ENCODE data around the gene EHD4. TPM values are rescaled to one million over a fixed set of nuclear protein-coding genes. Genes with fewer than 3 reads are reported as not detected.

EHD4 gene
- total RNA-seq, 4 donors from 2014 or later, result 10.0 to 25.4 (median 20.3) TPM

DNA sequence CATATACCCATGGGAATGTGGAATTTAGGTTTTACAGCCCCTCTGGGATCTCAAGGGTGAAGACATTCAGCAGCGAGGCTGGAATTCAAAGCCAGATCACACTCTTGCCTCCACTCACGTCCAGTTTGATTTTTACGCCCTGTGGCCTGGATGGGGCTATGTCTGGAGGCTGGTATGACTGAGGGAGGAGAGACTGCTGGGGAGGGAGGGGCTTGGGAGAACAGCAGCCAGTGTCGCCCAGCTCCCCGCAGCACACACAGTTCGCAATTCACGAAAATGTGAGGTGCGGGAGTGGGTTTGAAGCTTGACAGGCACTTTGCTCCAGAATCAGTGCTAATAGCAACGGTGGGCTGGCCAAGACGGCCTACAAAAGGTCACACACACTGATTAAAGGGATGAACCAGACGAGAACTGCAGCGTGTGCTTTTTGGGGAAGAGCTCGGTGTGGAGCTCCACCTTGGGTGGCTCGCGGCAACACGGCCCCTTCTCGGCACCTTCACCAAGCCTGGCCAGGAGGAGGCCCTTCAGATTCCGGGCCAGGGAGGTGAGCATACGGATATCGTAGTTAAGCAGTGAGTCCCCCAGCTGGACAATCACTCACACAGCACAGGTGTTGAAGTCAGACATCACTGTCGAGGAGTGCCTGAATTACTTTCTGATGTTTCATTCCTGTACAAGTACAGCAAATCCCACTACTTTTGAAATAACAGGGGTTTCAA, 16.4 kb downstream of the EHD4 start:
- no peak for ATAC-seq
- Histone ChIP-seq H3K9me3 (no peaks in the 10 kb centered on the region), H3K4me3 (peak overlapping the region in 1 of 2 donors; percentile 24), H3K4me1 (peaks cover 0 to 50% (median 5%) of the 10 kb centered on the region in 3 donors), H3K27me3 (no peaks in the 10 kb centered on the region), H3K27ac (peak overlapping the region in 3 of 4 donors; percentile 19 to 26 (median 26)), H3K36me3 (peaks cover 0 to 27% of the 10 kb centered on the region in 2 donors)
- TF ChIP-seq POLR2AphosphoS5 (IDR thresholded peaks at IDR 0.05), result no peak
- TF ChIP-seq POLR2A (IDR thresholded peaks at IDR 0.05), result no peak
- TF ChIP-seq, protein P1, sequence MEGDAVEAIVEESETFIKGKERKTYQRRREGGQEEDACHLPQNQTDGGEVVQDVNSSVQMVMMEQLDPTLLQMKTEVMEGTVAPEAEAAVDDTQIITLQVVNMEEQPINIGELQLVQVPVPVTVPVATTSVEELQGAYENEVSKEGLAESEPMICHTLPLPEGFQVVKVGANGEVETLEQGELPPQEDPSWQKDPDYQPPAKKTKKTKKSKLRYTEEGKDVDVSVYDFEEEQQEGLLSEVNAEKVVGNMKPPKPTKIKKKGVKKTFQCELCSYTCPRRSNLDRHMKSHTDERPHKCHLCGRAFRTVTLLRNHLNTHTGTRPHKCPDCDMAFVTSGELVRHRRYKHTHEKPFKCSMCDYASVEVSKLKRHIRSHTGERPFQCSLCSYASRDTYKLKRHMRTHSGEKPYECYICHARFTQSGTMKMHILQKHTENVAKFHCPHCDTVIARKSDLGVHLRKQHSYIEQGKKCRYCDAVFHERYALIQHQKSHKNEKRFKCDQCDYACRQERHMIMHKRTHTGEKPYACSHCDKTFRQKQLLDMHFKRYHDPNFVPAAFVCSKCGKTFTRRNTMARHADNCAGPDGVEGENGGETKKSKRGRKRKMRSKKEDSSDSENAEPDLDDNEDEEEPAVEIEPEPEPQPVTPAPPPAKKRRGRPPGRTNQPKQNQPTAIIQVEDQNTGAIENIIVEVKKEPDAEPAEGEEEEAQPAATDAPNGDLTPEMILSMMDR (IDR thresholded peaks at IDR 0.05), result no peak
- no peak for TF ChIP-seq EP300 (IDR thresholded peaks at IDR 0.05)
- WGBS, 2 donors (ENCODE audit: low coverage in 1 of 2), result 45 to 62% methylated on average over 8 to 16 of the region's 21 CpGs

DNA sequence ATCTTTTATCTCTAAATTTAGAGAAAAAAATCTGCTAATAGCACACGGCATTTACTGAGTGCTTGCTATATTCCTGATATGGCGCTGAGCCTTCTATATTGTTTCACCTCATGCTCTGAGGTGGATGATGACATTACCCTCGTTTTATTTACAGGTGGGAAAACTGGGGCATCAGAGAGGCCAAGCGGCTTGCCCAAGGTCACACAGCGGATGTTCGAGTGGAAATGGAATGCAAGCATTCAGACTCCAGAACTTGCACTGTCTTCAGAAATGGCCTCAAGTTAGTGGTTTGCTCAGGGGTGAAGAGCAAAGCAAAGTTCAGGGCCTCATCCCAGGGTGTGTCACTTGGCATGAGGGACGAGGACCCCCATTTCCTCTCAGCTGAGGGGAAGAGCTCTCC, 17.3 kb downstream of the EHD4 start:
- H3K9me3 ChIP-seq, result no peaks in the 10 kb centered on the region
- TF ChIP-seq, protein P1 (IDR thresholded peaks at IDR 0.05), result no peak
- no peak for TF ChIP-seq POLR2AphosphoS5 (IDR thresholded peaks at IDR 0.05)
- TF ChIP-seq POLR2A (IDR thresholded peaks at IDR 0.05), result no peak
- no peak for TF ChIP-seq EP300 (IDR thresholded peaks at IDR 0.05)
- H3K36me3 ChIP-seq, result peaks cover 0 to 27% of the 10 kb centered on the region in 2 donors
- no peaks in the 10 kb centered on the region for H3K27me3 ChIP-seq
- WGBS, 2 donors (ENCODE audit: low coverage in 1 of 2), result 70 to 87% methylated on average over 2 to 7 of the region's 7 CpGs
- H3K27ac ChIP-seq, result no peak overlapping the region
- no peak for ATAC-seq
- H3K4me3 ChIP-seq, result no peak overlapping the region
- H3K4me1 ChIP-seq, result peaks cover 0 to 59% (median 10%) of the 10 kb centered on the region in 3 donors

- H3K36me3 ChIP-seq, result peaks cover 0 to 27% of the 10 kb centered on the region in 2 donors
- no peaks in the 10 kb centered on the region for H3K27me3 ChIP-seq
- H3K4me1 ChIP-seq, result peaks cover 0 to 69% (median 11%) of the 10 kb centered on the region in 3 donors
- no peak for ATAC-seq
- TF ChIP-seq, protein P1 (IDR thresholded peaks at IDR 0.05), result no peak
- TF ChIP-seq POLR2A (IDR thresholded peaks at IDR 0.05) (no peak), POLR2AphosphoS5 (IDR thresholded peaks at IDR 0.05) (no peak), EP300 (IDR thresholded peaks at IDR 0.05) (no peak)
- WGBS, 2 donors (ENCODE audit: low coverage in 1 of 2), result 91 to 92% methylated on average over 5 of the region's 6 CpGs
- H3K9me3 ChIP-seq, result no peaks in the 10 kb centered on the region
- H3K27ac ChIP-seq, result no peak overlapping the region
- no peak overlapping the region for H3K4me3 ChIP-seq
Observed at GRCh38 chr15:41954036-41954435, 18.3 kb downstream of the EHD4 start.

- H3K4me3 ChIP-seq, result no peak overlapping the region
- H3K27me3 ChIP-seq, result no peaks in the 10 kb centered on the region
- peaks cover 0 to 65% (median 11%) of the 10 kb centered on the region in 3 donors for H3K4me1 ChIP-seq
- H3K36me3 ChIP-seq, result peaks cover 0 to 27% of the 10 kb centered on the region in 2 donors
- no peaks in the 10 kb centered on the region for H3K9me3 ChIP-seq
- peak overlapping the region in 2 of 4 donors; percentile 20 to 43 for H3K27ac ChIP-seq
- no peak for ATAC-seq
- WGBS, 2 donors (ENCODE audit: low coverage in 1 of 2), result 80 to 83% methylated on average over 1 of the region's 12 CpGs
- no peak for TF ChIP-seq EP300 (IDR thresholded peaks at IDR 0.05)
- TF ChIP-seq POLR2A (IDR thresholded peaks at IDR 0.05), result no peak
Observed at GRCh38 chr15:41952013-41952563, 20.3 kb downstream of the EHD4 start.

DNA sequence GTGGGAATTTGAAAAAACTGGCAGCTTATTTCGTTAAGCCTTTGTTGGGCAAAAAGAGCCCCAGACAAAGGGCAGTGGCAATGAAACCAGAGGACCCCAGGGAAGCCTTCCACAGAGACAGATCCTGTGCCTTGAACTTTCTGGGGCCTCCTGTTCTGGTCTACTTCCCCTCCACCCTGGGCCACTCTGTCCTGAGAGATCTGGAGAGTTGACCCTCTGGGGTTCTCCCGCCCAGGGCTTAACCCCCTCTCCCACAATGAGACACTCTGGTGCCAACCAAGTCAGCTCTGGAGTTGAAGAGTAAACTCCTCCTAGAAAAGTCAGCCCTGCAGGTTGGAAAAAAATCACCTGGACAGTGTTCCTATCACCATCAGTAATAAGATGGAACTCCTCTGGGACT, 20.8 kb downstream of the EHD4 start:
- peaks cover 0 to 63% (median 11%) of the 10 kb centered on the region in 3 donors for H3K4me1 ChIP-seq
- no peak for ATAC-seq
- peaks cover 0 to 27% of the 10 kb centered on the region in 2 donors for H3K36me3 ChIP-seq
- no peaks in the 10 kb centered on the region for H3K27me3 ChIP-seq
- H3K4me3 ChIP-seq, result no peak overlapping the region
- no peaks in the 10 kb centered on the region for H3K9me3 ChIP-seq
- TF ChIP-seq, protein P1 (IDR thresholded peaks at IDR 0.05), result no peak
- TF ChIP-seq POLR2AphosphoS5 (IDR thresholded peaks at IDR 0.05) (no peak), POLR2A (IDR thresholded peaks at IDR 0.05) (no peak), EP300 (IDR thresholded peaks at IDR 0.05) (no peak)
- 50% methylated on average over 2 of the region's 2 CpGs; no CpG with 5 or more reads in 1 of the 2 donors for WGBS, 2 donors (ENCODE audit: low coverage in 1 of 2)
- H3K27ac ChIP-seq, result peak overlapping the region in 2 of 4 donors; percentile 20 to 43

All from gastroesophageal sphincter (tissue), 4 donors.